NT2/D1 (cell line): ENCODE measurements around the gene ANKRD6.

Experiments used
- SUZ12 ChIP-seq: IDR thresholded peaks from 2 replicates; pipeline ENCODE4 v1.6.1; 2011; ENCODE audit not compliant: insufficient read length, insufficient read depth; ENCODE audit errors: extremely low read depth
- YY1 ChIP-seq: IDR thresholded peaks from 2 replicates; pipeline ENCODE4 v1.6.1; 2011; ENCODE audit not compliant: insufficient read length, insufficient read depth

GRCh38 chr6:89649682-89650081 lies 216.7 kb downstream of the ANKRD6 start:
- no peak for TF ChIP-seq YY1
- no peak for TF ChIP-seq SUZ12
